NCI-H1048 (cell line): ENCODE measurements around the gene SELENOO.
A peak's percentile ranks its signal among the peaks of the same experiment; 100 is the strongest.

Experiments used
- DNase-seq: peaks from one replicate; lab custom pipeline; 2025; lab: John Stamatoyannopoulos, UW

SELENOO gene

GRCh38 chr22:50216684-50217520 lies 16.1 kb downstream of the SELENOO start:
- DNase-seq = no peak

- no peak for DNase-seq
Observed at GRCh38 chr22:50217543-50218152, 16.8 kb downstream of the SELENOO start.

- DNase-seq = no peak
Observed at GRCh38 chr22:50218153-50218995, 17.6 kb downstream of the SELENOO start.

GRCh38 chr22:50218996-50219727 lies 18.4 kb downstream of the SELENOO start:
- DNase-seq = peak; percentile 74

- DNase-seq = no peak
Observed at GRCh38 chr22:50219800-50220602, 19.2 kb downstream of the SELENOO start.

GRCh38 chr22:50220603-50221409 lies 20.0 kb downstream of the SELENOO start:
- no peak for DNase-seq

- DNase-seq = no peak
Observed at GRCh38 chr22:50221410-50222300, 20.8 kb downstream of the SELENOO start.

- no peak for DNase-seq
Observed at GRCh38 chr22:50222508-50222907, 21.7 kb downstream of the SELENOO start.

- DNase-seq = no peak
Observed at GRCh38 chr22:50224071-50224470, 23.3 kb downstream of the SELENOO start.

GRCh38 chr22:50225200-50225969 lies 24.6 kb downstream of the SELENOO start:
- DNase-seq = no peak

- DNase-seq = no peak
Observed at GRCh38 chr22:50226063-50226874, 25.5 kb downstream of the SELENOO start.

GRCh38 chr22:50226875-50227165 lies 26.0 kb downstream of the SELENOO start:
- DNase-seq = no peak

GRCh38 chr22:50227579-50228215 lies 26.9 kb downstream of the SELENOO start:
- no peak for DNase-seq

GRCh38 chr22:50228366-50228765 lies 27.6 kb downstream of the SELENOO start:
- DNase-seq = no peak

GRCh38 chr22:50229370-50229769 lies 28.6 kb downstream of the SELENOO start:
- DNase-seq = no peak

GRCh38 chr22:50232481-50233151 lies 31.8 kb downstream of the SELENOO start:
- no peak for DNase-seq

- no peak for DNase-seq
Observed at GRCh38 chr22:50233223-50233622, 32.4 kb downstream of the SELENOO start.
